H54 (cell line): ENCODE data around the gene TROAP.
"Not testable (repeated sequence)": the region's sequence is repeated elsewhere in the genome, so short reads cannot be mapped to it uniquely, and the experiment has no call there.

ENCODE experiments used
- DNase-seq: peaks from one replicate; pipeline ENCODE4 v3.0.0; 2011; ENCODE audit warnings: low spot score, mixed read lengths; ENCODE audit not compliant: insufficient read length
- FAIRE-seq: peaks from 3 replicates; lab custom pipeline; 2011; peaks lifted over from hg19 to GRCh38; lab: Jason Lieb, UNC
- POLR2A ChIP-seq: IDR thresholded peaks from 2 replicates; pipeline ENCODE4 v1.6.1; 2011; ENCODE audit warnings: low read depth, mild to moderate bottlenecking, low read length

The TROAP gene

GRCh38 chr12:49322708-49323523 is at the start of gene TROAP:
TROAP (plus strand) TSS chr12:49323255; CDS start chr12:49323609, 354 bp downstream.
- peak; percentile 87 for TF ChIP-seq POLR2A
- DNase-seq, result peak; percentile 98
- FAIRE-seq, result peak; percentile 94

- DNase-seq (no peak), FAIRE-seq (no peak)
- no peak for TF ChIP-seq POLR2A
Observed at GRCh38 chr12:49273726-49274395, 49.2 kb upstream of the TROAP start.

GRCh38 chr12:49274396-49275069 is 48.5 kb upstream of the TROAP start:
- FAIRE-seq (no peak), DNase-seq (no peak)
- TF ChIP-seq POLR2A, result no peak

GRCh38 chr12:49276304-49277290 is 46.5 kb upstream of the TROAP start:
- FAIRE-seq (no peak), DNase-seq (no peak)
- TF ChIP-seq POLR2A, result no peak

- TF ChIP-seq POLR2A, result no peak
- FAIRE-seq (no peak), DNase-seq (no peak)
Observed at GRCh38 chr12:49277466-49277865, 45.6 kb upstream of the TROAP start.

GRCh38 chr12:49279706-49280159 is 43.3 kb upstream of the TROAP start:
- FAIRE-seq (no peak), DNase-seq (no peak)
- TF ChIP-seq POLR2A, result no peak

GRCh38 chr12:49280545-49280944 is 42.5 kb upstream of the TROAP start:
- not testable (repeated sequence) for DNase-seq, FAIRE-seq

GRCh38 chr12:49282302-49282701 is 40.8 kb upstream of the TROAP start:
- DNase-seq (no peak), FAIRE-seq (no peak)
- no peak for TF ChIP-seq POLR2A

- not testable (repeated sequence) for FAIRE-seq, DNase-seq
Observed at GRCh38 chr12:49282740-49283375, 40.2 kb upstream of the TROAP start.

- no peak for TF ChIP-seq POLR2A
- FAIRE-seq (no peak), DNase-seq (no peak)
Observed at GRCh38 chr12:49283541-49284429, 39.3 kb upstream of the TROAP start.

- FAIRE-seq, result no peak
- no peak for DNase-seq
- no peak for TF ChIP-seq POLR2A
Observed at GRCh38 chr12:49284672-49285071, 38.4 kb upstream of the TROAP start.

- FAIRE-seq, result no peak
- no peak for TF ChIP-seq POLR2A
Observed at GRCh38 chr12:49287876-49288275, 35.2 kb upstream of the TROAP start.

More at GRCh38 chr12:49287876-49288275, 35.2 kb upstream of the TROAP start:
- no peak for DNase-seq
